Ascending aorta (tissue), 2 donors: ENCODE results near the gene SH3YL1. TPM values are rescaled to one million over a fixed set of nuclear protein-coding genes. Genes with fewer than 3 reads are reported as not detected.

ENCODE experiments used
- DNase-seq, 2 donors: peaks; one replicate each; pipeline ENCODE4 v3.0.0-alpha.2; 2019; ENCODE audit warnings: low spot score in 2 of 2
- H3K27ac ChIP-seq, 2 donors: fragments of 200-600 bp; sonication (generic); one replicate each; pipeline ENCODE4 v1.5.1; 2016 to 2017; ENCODE audit warnings: mild to moderate bottlenecking in 1 of 2
- H3K27me3 ChIP-seq: fragments of 200-600 bp; sonication (generic); one replicate; pipeline ENCODE4 v1.5.1; 2017
- H3K36me3 ChIP-seq, 2 donors: fragments of 200-600 bp; sonication (generic); one replicate each; pipeline ENCODE4 v1.5.1; 2016
- H3K4me1 ChIP-seq, 2 donors: fragments of 200-600 bp; sonication (generic); one replicate each; pipeline ENCODE4 v1.5.1; 2016 to 2017; ENCODE audit warnings: mild to moderate bottlenecking in 1 of 2
- H3K4me3 ChIP-seq, 2 donors: fragments of 200-600 bp; sonication (generic); one replicate each; pipeline ENCODE4 v1.5.1; 2016 to 2017; ENCODE audit warnings: mild to moderate bottlenecking in 1 of 2
- H3K9me3 ChIP-seq, 2 donors: fragments of 200-600 bp; sonication (generic); one replicate each; pipeline ENCODE4 v1.5.1; 2016
- intact Hi-C: fragments of 100-400 bp; cut with DNase I; formaldehyde crosslinking; loops from one replicate; pipeline ENCODE4 v1.15.1; 2023
- total RNA-seq: library from RNA; depleted of rRNA; stranded (reverse); fragments of >200 nt; gene quantifications from one replicate; pipeline ENCODE4 v1.1.0, GENCODE V29; 2016
- TF ChIP-seq, protein P1 (sequence below), 3 experiments: fragments of 200-600 bp in 2 of 3; fragments of 450-650 bp in 1 of 3; sonication (generic) in 2 of 3; IDR thresholded peaks; one replicate each; pipeline ENCODE4 v1.5.1; 2016 to 2019; ENCODE audit warnings: antibody characterized with exemption in 3 of 3, mild to moderate bottlenecking in 1 of 3, moderate library complexity in 1 of 3

The SH3YL1 gene
- total RNA-seq, 1 donor from 2014 or later: 3.0 TPM

DNA sequence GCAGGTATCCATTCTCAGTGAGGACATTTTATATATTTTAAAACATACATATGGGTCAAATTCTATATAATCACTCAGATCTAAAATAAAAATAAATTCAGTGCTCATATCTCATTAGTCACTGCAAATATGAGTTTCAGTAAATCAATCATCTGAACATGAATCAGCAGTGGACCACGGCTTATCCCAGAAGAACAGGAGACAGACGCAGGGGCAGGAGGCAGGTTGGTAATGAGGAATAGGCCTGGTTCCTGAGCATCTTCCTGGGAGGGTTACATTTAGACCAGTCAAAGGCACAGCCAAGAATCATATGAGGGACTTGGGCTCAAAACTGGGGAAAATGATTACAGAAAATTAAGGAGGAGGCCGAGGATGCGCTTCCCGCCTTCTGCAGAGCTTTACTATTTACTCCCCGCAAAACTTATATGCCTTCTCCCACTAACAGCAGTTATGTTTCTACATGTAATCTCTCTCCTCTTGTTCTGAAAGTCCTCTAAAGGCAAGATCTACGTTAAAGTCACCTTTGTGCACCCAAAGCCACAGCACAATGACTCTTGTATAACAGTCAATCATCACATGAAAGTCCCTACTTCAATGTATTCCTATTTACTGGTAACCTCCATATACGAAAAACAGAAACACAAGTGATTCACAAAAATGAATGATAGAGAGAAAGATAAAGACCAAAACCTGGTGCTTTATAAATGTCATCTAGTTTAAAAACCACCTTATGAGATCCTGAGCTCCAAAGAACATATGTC is 35.1 kb downstream of the SH3YL1 start:
- H3K27ac ChIP-seq: no peak overlapping the region
- no peak for DNase-seq
- H3K9me3 ChIP-seq: no peaks in the 10 kb centered on the region
- TF ChIP-seq, protein P1, sequence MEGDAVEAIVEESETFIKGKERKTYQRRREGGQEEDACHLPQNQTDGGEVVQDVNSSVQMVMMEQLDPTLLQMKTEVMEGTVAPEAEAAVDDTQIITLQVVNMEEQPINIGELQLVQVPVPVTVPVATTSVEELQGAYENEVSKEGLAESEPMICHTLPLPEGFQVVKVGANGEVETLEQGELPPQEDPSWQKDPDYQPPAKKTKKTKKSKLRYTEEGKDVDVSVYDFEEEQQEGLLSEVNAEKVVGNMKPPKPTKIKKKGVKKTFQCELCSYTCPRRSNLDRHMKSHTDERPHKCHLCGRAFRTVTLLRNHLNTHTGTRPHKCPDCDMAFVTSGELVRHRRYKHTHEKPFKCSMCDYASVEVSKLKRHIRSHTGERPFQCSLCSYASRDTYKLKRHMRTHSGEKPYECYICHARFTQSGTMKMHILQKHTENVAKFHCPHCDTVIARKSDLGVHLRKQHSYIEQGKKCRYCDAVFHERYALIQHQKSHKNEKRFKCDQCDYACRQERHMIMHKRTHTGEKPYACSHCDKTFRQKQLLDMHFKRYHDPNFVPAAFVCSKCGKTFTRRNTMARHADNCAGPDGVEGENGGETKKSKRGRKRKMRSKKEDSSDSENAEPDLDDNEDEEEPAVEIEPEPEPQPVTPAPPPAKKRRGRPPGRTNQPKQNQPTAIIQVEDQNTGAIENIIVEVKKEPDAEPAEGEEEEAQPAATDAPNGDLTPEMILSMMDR (IDR thresholded peaks at IDR 0.05): no peak
- intact Hi-C loops: no loop called here
- no peaks in the 10 kb centered on the region for H3K4me1 ChIP-seq
- peaks cover 23 to 51% of the 10 kb centered on the region in 2 donors for H3K36me3 ChIP-seq
- H3K27me3 ChIP-seq: no peaks in the 10 kb centered on the region
- no peak overlapping the region for H3K4me3 ChIP-seq

DNA sequence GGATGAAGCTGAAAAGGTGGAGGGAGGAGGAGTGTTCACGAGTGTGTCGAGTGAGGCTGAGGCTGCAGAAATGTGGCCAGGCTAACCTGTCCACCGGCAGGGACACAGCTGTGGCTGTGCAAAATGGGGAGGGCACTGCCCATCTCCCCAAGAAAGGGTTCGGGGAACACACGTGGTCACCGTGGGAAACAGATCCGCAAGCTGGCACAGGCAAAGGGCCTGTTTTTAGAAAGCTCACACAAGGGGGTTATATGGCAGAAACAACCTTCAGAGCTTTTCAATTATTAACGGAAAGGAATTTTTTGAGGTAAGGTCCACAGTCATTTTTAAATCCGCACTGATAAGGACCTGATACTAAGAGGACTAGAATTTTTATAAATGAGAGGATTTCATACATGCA is 35.7 kb downstream of the SH3YL1 start:
- DNase-seq: no peak
- Histone ChIP-seq H3K4me1 (no peaks in the 10 kb centered on the region), H3K9me3 (no peaks in the 10 kb centered on the region), H3K27ac (no peak overlapping the region), H3K4me3 (no peak overlapping the region), H3K27me3 (no peaks in the 10 kb centered on the region), H3K36me3 (peaks cover 28 to 56% of the 10 kb centered on the region in 2 donors)
- intact Hi-C loops: no loop called here
- TF ChIP-seq, protein P1 (IDR thresholded peaks at IDR 0.05): no peak

DNA sequence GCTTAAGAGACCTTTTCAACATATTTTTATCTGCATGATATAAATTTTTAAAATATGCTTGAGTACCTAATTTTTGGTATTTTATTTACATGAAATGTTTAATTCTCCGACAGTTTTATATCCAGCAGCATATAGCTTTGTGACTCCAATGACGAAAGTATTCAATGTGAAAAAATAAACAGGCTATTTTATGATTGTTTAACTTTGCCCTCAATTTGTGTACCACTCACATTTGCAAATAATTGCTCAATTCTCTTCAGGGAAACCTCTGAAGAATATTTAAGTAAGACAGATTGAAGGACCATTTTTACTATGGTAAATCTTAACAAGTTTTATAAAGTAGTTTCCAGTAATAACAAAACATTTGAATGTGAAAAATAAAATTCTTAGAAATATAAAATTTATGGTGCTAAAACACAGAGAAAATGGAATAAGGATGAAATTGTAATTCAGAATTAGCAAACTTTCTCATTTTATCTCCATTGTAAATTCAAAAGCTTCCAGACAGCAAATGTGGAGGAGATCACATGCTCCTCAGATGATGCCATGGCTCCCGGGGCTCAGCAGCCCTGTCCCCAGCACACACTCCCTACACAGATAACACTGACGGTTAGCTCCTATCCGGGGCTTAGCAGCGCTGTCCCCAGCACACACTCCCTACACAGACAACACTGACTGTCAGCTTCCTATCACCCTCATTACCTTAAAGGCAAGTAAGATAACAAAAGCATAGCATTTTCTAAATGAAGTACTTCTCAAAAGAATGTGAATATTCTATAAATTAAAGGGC is 39.7 kb downstream of the SH3YL1 start:
- intact Hi-C loops: no loop called here
- Histone ChIP-seq H3K27me3 (no peaks in the 10 kb centered on the region), H3K4me1 (no peaks in the 10 kb centered on the region), H3K27ac (no peak overlapping the region), H3K4me3 (no peak overlapping the region), H3K9me3 (no peaks in the 10 kb centered on the region), H3K36me3 (peaks cover 27 to 56% of the 10 kb centered on the region in 2 donors)
- TF ChIP-seq, protein P1 (IDR thresholded peaks at IDR 0.05): no peak
- DNase-seq: no peak

DNA sequence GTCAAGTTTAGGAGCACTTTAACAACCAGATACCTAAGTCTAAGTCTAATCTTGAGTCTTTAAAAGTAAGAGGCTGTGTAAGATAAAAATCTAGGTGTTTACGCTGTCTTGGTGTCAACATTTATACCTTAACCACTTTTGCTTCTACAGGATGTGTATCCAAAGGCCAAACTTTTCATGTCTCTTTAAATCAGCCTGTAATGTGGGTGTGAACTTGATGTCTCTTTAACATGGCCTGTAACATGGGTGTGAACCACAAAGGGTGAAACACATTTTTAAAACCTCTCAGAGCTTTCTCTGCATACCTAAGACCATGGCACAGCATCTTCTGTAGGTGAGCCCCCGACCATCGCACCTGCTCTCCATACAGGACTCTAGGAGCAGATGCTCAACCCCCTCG is 40.4 kb downstream of the SH3YL1 start:
- no peaks in the 10 kb centered on the region for H3K27me3 ChIP-seq
- DNase-seq: no peak
- H3K27ac ChIP-seq: no peak overlapping the region
- H3K36me3 ChIP-seq: peaks cover 30 to 59% of the 10 kb centered on the region in 2 donors
- no peak overlapping the region for H3K4me3 ChIP-seq
- H3K9me3 ChIP-seq: no peaks in the 10 kb centered on the region
- TF ChIP-seq, protein P1 (IDR thresholded peaks at IDR 0.05): no peak
- no peaks in the 10 kb centered on the region for H3K4me1 ChIP-seq
- intact Hi-C loops: no loop called here

DNA sequence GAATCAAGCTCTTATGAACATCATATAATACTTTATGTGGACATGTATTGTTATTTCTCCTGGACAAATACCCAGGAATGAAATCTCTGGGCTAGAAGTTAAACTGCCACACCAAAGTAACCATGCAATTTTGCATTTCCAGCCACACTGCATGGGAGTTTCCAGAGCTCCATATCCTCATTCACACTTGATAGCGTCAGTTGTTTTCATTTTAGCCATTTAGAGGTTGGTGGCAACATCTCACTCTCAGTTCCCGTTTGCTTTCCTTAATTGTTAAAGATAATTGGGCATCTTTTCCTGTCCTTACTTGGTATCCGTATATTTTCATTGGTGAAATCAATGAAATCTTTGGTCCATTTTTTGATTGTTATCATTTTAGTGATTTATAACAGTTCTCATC is 47.8 kb downstream of the SH3YL1 start:
- TF ChIP-seq, protein P1 (IDR thresholded peaks at IDR 0.05): no peak
- Histone ChIP-seq H3K9me3 (peaks cover 0 to 7% of the 10 kb centered on the region in 2 donors), H3K4me1 (no peaks in the 10 kb centered on the region), H3K36me3 (peaks cover 3 to 19% of the 10 kb centered on the region in 2 donors), H3K27me3 (no peaks in the 10 kb centered on the region), H3K27ac (no peak overlapping the region), H3K4me3 (no peak overlapping the region)
- intact Hi-C loops: no loop called here
- DNase-seq: no peak
